Raji (cell line): ENCODE measurements around the gene STIM1.

Experiments
- POLR2A ChIP-seq: IDR thresholded peaks from 2 replicates; pipeline ENCODE4 v1.6.1; 2011; ENCODE audit warnings: low read depth, low read length, control low read depth; ENCODE audit not compliant: insufficient read depth

Gene STIM1

DNA sequence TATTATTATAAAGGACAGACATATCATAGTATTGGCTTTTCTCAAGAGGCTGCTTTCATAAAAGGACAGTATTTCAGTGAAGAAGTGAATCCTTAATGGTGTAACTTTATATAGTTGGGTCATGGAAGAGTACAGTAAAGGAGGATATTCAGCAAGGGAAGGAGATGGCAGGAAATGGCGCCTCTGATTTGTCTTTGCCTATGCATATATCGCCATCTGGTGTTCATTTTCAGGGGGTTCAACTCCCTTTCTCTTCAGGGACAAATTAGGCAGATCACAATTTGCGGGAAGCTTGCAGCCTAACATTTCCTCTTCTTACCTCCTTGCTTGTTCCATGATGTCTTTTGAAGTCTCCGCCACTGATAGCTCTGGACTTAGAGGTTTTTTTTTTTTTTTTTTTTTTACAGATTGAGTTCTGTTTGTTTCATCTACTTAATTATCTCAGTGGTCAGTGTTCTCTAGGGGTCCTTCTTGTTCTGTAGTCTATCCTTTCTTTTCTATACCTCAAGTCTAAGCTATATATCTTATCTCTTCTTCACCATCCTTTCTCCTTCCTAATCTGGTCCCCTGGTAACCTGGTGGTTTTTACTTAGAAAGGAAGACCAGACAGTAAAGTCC lies 217.3 kb downstream of the STIM1 start:
- no peak for TF ChIP-seq POLR2A

DNA sequence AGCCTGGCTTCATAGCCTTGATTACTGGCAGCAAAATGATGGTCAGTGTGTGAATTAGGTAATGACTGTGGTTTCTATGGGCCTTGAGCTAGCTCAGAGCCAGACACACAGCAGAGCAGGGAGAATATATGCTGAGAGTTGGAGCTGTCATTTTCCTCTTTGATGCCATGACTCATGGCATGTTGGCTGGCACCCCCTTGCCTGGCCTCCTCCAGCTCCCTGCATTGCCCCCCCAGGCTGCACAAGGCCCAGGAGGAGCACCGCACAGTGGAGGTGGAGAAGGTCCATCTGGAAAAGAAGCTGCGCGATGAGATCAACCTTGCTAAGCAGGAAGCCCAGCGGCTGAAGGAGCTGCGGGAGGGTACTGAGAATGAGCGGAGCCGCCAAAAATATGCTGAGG lies 218.8 kb downstream of the STIM1 start:
- no peak for TF ChIP-seq POLR2A

DNA sequence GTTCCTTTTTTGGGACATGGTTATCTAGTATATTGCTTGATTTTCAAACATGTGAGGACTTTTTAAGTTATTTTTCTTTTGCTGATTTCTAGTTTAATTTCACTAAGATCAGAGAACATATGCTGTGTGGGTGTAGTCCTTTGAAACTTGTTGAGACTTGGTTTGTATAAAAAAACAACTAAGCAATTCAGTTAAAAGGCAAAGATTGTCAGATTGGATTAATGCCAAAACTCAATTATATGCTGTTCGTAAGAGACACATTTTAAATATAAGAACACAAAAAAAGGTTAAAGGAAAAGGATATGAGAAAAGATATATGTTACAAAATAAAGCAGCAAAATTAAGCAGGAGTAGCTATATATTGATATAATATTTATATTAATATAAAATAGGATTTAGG lies 221.3 kb downstream of the STIM1 start:
- TF ChIP-seq POLR2A = no peak

DNA sequence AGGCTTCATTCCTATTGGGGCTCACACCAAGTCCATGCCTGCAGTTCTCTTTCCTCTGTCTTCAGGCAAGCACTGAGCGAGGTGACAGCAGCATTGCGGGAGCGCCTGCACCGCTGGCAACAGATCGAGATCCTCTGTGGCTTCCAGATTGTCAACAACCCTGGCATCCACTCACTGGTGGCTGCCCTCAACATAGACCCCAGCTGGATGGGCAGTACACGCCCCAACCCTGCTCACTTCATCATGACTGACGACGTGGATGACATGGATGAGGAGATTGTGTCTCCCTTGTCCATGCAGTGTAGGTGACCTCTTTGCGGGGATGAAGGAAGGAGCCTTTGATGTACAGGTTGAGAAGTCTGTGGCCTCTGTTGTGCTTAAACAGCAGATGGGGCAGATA lies 227.7 kb downstream of the STIM1 start:
- no peak for TF ChIP-seq POLR2A

DNA sequence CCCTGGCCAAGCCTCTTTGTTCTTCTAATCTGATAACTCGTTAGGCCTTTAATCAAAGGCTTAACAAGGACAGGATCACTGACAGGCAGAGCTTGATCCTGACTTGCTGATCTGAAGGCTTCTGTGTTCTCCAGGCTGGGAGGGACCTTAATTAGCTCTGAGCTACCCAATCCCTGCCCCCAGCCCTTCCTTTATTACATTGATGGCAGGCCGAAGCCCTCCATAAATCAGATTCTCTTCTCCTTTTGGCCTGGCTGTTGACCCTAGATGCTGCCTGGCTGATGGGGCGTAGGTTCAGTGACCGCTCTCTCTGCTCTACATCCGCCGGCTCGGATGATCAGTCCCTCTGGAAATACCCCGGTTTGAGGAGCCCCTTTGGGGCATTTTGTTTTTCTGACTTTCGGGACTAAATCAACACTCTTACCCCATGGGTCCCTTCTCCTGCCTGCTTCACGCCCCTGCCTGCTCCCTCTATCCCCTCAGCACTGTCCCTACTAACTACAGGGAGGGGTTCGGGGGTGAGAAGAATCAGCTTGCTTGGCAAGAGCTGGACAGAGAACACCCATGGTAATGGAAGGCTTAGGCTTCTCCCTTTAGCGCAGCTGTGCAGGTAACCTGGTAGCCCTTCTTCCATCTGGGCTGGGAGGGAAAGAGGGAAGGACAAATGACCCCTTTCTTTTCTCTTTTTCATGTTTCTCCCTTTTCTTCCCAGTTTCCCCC lies 229.1 kb downstream of the STIM1 start:
- TF ChIP-seq POLR2A = no peak

DNA sequence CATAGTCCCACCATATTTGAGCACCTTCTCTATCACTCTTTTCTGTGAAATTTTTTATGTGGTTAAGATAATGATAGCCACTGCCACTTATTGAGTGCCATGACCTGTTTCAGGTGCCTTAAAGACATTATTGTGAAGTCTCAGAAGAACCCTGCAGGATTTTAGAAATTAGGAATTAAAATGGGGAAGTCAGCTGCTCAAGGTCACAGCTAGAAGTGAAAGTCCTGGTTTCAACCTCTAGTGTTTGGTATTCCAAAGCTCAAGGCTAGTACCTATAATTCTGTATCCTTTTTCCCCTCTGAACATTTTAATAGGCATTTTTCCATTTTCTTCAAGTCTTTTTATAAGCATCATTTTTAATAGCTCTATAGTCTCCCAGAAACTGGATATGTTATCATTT lies 230.1 kb downstream of the STIM1 start:
- no peak for TF ChIP-seq POLR2A

GRCh38 chr11:4086575-4087353 lies 231.3 kb downstream of the STIM1 start:
- TF ChIP-seq POLR2A = no peak

DNA sequence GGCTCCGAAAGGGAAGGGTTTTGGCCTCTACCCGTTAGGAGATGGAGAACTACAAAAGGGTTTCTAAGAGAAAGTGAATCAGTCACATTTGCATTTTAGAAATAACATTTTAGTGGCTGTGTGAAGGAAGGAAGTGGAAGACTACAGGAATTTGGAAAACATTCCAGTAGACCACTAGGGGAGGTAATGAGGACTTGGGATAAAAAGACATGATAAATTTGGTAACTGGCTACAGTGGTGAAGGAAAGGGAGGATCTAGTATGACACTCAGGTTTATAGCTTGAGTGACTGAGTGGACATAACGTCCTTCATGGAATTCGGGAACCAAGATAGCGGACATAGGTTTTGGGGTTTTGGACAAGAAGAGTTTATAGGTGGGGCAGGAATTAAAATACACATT lies 232.1 kb downstream of the STIM1 start:
- no peak for TF ChIP-seq POLR2A

- no peak for TF ChIP-seq POLR2A
Measured at GRCh38 chr11:4090258-4090657, 234.8 kb downstream of the STIM1 start.

GRCh38 chr11:4092026-4092425 lies 236.6 kb downstream of the STIM1 start:
- no peak for TF ChIP-seq POLR2A

DNA sequence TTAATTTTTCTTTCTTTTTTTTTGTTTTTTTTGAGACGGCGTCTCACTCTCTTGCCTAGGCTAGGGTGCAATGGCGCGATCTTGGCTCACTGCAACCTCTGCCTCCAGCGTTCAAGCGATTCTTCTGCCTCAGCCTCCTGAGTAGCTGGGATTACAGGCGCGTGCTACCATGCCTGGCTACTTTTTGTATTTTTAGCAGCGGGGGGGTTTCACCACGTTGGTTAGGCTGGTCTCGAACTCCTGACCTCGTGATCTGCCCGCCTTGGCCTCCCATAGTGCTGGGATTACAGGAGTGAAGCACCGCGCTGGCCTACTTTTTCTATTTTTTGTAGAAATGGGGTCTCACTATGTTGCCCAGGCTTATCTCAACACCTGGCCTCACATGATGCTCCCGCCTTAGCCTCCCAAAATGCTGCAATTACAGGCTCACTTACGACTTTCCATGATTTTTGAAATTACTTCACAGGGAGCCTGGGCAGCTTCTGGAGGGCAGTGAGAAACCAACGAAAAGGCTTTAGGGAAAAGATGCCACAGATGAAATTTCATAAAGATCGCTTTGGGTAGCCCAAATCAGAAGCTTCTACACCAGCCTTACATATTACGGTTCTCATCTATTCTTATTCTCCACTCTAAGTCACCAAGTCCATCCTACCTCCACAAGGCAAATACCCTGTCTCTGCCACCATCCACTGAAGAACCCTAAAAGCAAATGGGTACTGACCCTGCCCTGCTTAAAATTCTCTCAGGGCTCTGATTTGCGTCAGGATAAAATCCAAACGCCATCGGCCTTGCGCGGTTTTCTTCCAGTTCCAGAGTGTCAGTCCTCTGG lies 238.3 kb downstream of the STIM1 start:
- TF ChIP-seq POLR2A = no peak

GRCh38 chr11:4094348-4095291 lies 239.2 kb downstream of the STIM1 start, which contains the start of gene RRM1:
TSS of gene RRM1 (plus strand) at chr11:4094799. CDS start at chr11:4095013, 214 bp downstream.
- TF ChIP-seq POLR2A = peak; percentile 82

DNA sequence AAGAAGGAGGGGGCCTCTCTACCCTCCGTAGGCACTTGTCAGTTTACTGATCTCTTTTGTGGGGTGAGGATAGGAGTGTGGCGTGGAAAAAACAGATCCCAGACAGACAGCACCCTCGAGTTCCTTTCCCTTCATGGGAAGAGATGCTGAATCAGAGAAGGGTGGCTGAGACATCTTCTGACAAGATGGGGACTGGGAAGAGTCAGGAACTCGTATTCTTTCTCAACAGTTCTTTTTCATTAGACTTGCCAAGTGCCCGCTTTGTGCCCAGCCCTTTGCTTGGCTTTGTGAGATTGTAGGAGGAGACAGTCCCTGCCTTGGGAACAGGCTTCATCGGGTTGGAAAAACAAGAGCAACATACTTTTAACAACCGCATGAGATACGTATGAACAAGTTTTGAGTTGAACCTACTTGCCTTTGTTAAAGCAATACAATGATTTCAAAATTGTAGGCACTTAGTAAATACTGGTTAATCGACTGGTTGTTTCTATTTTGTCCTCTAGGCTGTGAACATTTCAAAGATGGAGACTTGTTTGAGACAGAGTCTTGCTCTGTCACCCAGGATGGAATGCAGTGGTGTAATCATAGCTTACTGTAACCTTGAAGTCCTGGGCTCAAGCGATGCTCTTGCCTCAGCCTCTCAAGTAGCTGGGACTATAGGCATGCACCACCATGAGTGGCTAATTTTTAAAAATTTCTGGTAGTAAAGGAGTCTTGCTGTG lies 240.2 kb downstream of the STIM1 start:
- TF ChIP-seq POLR2A = no peak
